ENCODE results near the gene GNG3.

DNA sequence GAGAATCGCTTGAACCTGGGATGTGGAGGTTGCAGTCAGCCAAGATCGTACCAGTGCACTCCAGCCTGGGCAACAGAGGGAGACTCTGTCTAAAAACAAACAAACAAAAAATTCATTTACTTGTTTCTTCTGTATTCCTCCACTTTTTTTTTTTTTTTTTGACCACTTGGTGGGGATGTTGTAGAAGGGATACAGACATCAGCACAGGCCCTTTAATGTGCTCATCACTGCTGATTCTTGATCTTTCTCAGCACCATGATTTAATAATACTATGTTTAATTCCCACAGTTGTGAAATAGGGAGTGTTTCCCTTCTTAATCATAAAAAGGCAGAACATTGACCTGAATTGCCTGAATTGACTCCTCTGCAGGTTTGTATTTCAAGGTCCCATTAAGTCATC, 25.4 kb downstream of the GNG3 start:
- TF ChIP-seq, protein P1, sequence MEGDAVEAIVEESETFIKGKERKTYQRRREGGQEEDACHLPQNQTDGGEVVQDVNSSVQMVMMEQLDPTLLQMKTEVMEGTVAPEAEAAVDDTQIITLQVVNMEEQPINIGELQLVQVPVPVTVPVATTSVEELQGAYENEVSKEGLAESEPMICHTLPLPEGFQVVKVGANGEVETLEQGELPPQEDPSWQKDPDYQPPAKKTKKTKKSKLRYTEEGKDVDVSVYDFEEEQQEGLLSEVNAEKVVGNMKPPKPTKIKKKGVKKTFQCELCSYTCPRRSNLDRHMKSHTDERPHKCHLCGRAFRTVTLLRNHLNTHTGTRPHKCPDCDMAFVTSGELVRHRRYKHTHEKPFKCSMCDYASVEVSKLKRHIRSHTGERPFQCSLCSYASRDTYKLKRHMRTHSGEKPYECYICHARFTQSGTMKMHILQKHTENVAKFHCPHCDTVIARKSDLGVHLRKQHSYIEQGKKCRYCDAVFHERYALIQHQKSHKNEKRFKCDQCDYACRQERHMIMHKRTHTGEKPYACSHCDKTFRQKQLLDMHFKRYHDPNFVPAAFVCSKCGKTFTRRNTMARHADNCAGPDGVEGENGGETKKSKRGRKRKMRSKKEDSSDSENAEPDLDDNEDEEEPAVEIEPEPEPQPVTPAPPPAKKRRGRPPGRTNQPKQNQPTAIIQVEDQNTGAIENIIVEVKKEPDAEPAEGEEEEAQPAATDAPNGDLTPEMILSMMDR (conservative IDR thresholded peaks at IDR 0.05; ENCODE audit: low read depth in 2 of 2) = peak; percentile 41 to 45
- TF ChIP-seq NANOG (IDR thresholded peaks at IDR 0.05; ENCODE audit: borderline replicate concordance) (no peak), EZH2 (IDR thresholded peaks at IDR 0.05; ENCODE audit: low read depth, unreplicated experiment) (no peak), POLR2AphosphoS5 (IDR thresholded peaks at IDR 0.05; ENCODE audit: low read depth) (no peak), EZH2phosphoT487 (IDR thresholded peaks at IDR 0.05; ENCODE audit: unreplicated experiment) (no peak), JUNB (IDR thresholded peaks at IDR 0.05; ENCODE audit: unreplicated experiment) (no peak), CREB1 (CRISPR knock-in tag; IDR thresholded peaks at IDR 0.05; ENCODE audit: low read depth) (no peak), ZNF462 (CRISPR knock-in tag; IDR thresholded peaks at IDR 0.05) (no peak), ETS1 (IDR thresholded peaks at IDR 0.05) (no peak), ZNF114 (CRISPR knock-in tag; IDR thresholded peaks at IDR 0.05) (no peak)
- TF ChIP-seq, protein P2, sequence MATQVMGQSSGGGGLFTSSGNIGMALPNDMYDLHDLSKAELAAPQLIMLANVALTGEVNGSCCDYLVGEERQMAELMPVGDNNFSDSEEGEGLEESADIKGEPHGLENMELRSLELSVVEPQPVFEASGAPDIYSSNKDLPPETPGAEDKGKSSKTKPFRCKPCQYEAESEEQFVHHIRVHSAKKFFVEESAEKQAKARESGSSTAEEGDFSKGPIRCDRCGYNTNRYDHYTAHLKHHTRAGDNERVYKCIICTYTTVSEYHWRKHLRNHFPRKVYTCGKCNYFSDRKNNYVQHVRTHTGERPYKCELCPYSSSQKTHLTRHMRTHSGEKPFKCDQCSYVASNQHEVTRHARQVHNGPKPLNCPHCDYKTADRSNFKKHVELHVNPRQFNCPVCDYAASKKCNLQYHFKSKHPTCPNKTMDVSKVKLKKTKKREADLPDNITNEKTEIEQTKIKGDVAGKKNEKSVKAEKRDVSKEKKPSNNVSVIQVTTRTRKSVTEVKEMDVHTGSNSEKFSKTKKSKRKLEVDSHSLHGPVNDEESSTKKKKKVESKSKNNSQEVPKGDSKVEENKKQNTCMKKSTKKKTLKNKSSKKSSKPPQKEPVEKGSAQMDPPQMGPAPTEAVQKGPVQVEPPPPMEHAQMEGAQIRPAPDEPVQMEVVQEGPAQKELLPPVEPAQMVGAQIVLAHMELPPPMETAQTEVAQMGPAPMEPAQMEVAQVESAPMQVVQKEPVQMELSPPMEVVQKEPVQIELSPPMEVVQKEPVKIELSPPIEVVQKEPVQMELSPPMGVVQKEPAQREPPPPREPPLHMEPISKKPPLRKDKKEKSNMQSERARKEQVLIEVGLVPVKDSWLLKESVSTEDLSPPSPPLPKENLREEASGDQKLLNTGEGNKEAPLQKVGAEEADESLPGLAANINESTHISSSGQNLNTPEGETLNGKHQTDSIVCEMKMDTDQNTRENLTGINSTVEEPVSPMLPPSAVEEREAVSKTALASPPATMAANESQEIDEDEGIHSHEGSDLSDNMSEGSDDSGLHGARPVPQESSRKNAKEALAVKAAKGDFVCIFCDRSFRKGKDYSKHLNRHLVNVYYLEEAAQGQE (IDR thresholded peaks at IDR 0.05; ENCODE audit: unreplicated experiment) = no peak

Data from GM23338 (cell line).